Globus pallidus (tissue), 1 donor: Measurements from ENCODE around the gene MS4A4E.
"Not testable (repeated sequence)": the region's sequence is repeated elsewhere in the genome, so short reads cannot be mapped to it uniquely, and the experiment has no call there.

Source experiments
- DNase-seq: peaks from one replicate; pipeline ENCODE4 v3.0.0-alpha.2; 2015; ENCODE audit warnings: low spot score

The MS4A4E gene

DNA sequence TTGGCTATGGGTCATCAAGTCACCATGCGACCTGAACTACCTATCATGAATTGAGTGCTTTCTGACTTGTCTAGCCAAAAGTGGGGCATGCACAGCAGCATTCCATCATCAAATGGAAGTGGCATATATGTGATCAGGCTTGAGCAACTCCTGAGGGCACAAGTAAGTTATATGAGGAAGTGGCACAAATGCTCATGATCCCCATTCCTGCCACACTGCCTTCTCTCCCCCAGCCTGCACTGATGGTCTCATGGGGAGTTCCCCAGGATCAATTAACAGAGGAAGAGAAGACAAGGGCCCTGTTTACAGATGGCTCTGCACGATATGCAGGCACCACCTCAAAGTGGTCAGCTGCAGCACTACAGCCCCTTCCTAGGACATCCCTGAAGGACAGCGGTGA is 21.8 kb downstream of the MS4A4E start:
- DNase-seq, result no peak

DNA sequence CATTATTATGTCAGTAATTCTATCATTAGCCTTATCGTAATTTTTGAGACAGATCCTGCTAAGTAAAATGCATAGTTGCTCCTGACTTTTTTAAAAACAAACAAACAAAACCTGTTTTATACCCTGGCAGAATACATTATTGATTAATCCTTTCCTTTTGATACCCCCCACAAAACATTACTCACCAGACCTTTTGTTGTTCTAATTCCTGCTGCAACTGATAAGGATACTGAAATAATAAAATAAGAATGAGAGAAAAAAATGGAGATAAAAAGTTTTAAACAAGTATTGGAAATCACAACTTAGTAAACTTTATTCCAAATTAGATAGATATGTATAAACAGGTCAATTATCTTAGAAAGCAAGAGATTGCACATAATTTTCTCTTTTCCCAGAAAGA is 28.6 kb downstream of the MS4A4E start:
- no peak for DNase-seq

DNA sequence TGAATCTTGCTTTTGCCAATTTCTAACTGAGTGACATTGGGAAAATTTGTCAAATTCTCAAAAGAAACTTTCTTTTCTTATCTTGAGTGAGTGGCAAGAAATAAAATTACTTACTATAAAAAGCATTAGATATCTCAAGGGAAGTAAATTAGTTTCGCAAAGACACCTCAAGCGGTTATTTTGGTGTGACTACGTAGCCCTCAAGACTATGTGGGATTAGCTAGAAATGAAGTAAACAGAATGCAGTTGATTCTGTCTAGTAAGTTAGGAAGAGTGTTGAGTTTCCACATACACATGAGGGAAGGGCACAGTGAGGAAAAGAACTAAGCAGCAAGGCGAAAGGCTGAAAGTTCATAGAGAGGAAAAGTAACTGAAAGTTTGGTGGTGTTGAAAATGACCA is 31.7 kb downstream of the MS4A4E start:
- DNase-seq, result no peak

DNA sequence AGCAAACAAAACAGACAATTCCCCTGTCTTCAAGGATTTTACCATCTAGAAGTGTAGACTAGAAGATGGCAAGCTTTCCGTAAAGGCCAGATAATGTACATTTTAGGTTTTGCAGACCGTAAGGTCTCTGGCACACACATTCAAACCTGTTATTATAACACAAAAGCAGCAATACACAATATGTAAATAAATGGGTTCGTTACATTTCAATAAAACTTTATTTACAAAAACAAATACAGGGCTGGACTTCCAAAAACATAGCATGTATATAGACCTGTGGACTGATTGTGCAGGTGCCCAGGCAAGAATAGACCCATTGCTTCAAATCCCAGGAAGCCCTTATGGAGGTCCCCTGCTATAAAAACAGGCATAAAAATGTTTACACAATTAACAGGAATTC is 33.0 kb downstream of the MS4A4E start:
- DNase-seq, result no peak

DNA sequence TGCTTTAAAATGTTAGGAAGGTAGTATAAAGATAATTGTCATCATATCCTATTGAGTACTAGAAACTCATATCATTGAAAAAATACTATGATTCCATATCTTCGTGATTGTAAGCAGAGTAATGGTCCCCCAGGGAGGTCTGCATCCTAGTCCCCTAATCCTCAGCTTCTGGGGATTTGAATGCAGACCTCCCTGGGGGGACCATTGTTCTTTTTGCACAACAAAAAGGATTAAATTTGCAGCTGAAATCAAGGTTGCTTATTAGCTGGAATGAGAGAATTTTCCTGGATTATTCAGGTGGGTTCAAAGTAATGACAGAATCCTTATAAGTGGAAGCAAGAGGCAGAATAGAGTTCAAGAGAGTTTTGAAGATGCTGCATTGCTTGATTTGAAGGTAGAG is 34.0 kb downstream of the MS4A4E start:
- no peak for DNase-seq

DNA sequence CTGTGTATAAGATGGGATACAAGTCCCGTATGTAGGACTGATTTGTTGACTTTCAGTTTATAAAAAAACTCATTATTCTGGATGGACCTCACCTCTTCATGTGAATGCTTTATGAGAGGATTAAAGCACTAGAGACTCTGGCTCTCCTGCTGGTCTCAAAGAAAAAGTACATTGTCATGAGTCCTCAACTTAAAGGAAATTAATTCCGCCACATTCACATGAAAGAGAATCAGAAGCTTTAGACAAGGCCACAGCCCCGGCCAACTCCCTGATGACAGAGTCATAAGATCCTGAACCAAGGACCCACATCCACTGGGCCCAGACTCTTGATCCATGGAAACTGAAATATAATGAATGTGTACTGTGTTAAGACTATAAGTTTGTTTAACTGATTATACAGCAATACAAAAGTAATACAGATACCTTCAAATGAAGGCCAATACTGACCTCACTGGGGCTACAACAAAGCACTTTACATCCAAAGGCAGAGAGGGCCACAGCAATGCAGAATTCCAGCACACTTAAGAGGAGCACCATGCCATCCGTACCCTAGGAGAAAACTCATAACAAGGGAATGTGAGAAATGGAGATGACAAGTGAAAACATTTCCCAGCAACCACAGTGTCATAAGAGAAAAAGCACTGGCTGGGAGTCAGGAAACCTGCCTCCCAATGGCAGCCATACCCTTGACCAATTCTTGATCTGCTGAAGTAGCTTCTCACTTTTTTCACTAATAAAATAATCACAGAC is 34.6 kb downstream of the MS4A4E start:
- no peak for DNase-seq

DNA sequence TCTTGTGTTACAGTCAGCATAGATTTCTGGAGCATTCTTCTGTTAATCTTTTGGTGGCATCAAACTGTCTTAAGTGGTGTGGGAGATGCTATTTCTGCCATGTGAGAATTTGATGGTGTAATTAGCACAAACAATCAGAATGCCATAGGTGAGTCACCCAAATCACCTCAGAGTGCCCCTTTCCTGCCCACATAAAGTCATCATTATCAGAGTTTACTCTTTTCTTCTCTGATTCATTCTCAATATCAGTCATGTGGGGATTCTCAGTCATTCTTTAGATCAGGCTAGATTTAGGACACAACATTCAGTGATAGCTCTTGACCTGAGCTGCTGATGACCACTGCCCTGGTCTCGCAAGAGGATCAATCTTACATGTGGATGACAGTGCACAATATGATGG is 36.3 kb downstream of the MS4A4E start:
- DNase-seq, result no peak

DNA sequence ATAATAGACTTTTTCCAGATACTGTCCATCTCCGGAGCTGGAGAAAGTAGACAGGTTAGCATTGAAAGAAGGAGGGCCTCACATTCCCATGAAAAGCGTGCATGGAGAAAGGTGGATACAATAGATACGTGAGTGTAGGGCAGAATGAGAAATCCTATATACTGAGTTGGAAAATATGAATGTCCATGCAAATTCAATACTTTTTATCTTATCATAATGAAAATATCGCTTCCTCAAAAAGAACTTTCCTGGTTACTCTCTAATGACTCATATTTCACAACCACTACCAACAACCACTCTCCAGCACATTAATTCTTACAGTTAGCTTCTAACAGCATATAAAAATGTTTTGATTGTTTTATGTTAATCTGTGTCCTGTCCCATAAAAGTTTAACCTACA is 38.0 kb downstream of the MS4A4E start:
- no peak for DNase-seq

DNA sequence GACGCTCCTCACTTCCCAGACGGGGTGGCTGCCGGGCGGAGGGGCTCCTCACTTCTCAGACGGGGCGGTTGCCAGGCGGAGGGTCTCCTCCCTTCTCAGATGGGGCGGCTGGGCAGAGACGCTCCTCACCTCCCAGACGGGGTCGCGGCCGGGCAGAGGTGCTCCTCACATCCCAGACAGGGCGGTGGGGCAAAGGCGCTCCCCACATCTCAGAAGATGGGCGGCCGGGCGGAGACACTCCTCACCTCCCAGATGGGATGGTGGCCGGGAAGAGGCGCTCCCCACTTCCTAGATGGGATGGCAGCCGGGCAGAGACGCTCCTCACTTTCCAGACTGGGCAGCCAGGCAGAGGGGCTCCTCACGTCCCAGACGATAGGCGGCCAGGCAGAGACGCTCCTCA is 41.6 kb downstream of the MS4A4E start:
- DNase-seq, result not testable (repeated sequence)

DNA sequence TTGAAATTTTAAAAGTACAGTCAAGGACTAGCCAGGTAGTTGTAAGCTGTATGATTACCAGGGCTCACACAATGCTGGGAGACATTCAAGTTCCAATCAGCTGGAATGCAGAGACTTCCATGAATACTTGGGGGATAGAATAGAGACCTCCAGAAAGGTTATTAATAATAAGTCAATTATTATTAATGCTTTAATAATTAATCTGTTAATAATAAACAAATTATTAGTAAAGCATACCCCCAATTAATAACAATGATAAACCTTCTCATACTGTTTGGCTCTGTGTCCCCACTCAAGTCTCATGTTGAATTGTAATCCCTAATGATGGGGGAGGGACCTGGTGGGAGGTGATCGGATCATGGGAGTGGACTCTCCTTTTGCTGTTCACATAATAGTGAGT is 45.5 kb downstream of the MS4A4E start:
- DNase-seq, result no peak

DNA sequence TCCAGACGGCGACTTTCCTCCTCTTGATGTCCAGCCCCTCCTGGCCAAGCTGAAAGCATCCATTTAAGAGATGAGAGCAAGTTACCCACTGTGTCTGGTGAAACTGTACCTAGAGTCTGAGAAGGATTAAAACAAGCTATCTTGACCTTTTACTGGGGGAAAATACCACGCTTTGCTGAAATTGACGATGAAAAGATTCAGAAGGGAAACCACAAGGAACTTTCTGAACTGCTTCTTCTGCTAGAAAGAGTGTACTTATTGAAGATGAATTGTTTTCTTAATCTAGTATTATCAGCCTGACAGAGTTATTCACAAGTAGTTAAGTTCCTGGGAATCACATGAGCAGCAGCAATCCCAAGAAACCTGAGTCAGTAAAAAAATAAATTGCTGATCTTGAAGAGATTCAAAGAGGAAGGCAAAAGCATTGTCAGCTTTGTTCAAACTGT is 47.0 kb downstream of the MS4A4E start:
- no peak for DNase-seq

DNA sequence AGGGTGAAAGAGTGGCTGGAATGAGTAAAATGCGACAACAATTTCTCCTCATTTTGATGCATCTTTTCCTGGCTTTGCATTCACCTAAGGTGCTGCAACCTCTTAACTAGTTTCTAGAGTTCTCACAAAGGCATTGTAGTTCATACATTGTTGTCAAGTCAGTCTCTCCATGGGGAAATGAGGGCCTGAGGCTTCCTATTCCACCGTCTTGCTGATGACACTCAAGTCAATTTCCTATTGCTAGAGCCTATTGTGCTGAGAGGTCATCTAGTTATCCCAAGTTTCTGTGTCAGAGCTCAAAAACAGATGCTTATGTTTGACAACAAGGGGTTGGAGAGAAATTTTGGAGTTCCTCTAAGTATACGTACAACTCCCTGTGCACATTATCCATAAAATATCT is 48.4 kb downstream of the MS4A4E start:
- no peak for DNase-seq

DNA sequence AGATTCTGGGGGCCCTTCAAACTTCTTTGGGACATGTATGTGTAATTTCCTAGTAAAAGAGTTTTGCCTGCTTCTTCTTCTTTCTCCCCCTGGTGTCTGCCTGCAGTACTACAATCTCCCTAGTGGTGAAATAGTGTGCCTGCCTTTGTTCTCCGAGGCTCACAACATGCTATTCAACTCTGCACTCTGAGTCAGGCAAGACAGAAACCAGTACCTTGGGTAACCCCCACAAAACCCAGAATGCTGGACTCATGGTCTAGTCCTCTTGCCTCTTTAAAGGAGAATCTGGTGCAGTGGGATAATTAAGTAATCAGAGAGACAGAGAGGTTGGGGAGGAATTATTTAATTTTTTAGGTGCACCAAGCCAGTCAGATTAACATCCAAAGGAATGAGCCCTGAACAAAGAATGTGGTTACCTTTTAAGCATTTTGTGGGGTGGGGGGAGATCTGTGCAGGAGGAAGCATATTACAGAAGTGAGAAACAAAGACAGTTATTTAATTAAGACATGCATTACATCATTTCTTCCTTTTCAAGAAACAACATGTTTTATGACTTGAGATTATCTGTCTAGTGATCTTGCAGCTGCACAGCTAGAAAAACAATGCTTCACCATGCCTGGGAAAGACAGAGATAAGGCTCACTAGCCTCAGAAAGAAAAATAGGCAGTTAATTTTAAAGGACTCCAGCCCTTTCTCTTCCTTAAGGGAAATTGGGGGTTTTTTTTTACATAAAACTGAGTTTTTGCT is 49.1 kb downstream of the MS4A4E start:
- DNase-seq, result peak; percentile 46

DNA sequence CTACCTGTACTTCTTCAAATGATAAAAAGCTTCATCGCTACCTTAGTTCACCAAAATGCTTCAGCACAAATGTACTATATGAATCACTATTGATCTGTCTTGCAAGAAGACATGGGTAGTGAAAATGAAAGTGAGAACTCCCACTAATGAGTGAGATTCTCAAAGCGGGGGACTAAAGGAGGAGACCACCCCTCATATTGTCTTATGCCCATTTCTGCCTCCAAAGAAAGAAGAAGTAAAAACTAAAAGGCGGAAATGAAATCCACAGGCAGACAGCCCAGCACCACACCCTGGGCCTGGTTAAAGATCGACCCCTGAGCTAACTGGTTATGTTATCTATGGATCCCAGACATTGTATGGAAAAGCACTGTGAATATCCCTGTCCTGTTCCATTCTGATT is 50.4 kb downstream of the MS4A4E start:
- DNase-seq, result not testable (repeated sequence)

DNA sequence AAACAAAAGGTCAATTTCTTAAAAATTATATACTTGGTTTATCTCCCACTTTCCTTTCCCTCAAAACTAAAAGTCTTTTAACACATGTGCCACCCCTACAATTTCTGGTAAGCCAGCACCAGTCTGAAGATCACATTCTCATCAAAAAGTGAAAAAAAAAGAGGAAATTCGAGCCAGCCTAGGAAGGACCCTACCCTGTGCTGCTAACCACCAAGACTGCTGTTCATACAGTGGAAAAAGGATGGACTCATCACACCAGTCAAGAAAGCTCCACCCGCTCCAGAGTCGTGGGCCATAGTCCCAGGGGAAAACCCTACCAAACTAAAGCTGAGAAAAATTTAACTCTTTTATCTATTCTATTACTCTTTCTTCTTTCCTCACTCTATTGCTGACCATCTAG is 54.5 kb downstream of the MS4A4E start:
- not testable (repeated sequence) for DNase-seq

DNA sequence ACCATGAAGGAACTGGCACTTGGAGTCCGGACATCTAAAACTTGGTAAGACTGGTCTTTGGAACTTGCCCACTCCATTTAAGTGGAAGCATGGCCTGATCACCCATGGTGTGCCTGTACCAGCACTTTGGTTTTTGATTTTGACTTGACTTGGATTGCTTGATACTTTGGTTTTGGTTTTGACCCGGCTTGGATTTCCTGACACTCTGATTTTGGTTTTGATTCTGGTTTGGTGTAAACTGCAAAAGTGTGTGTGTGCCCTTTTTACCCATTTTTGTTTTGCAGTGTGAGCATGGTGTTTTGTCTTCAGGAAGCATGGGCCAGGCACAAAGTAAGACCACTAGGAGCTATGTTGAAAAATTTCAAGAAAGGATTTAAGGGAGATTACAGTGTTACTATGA is 56.8 kb downstream of the MS4A4E start:
- not testable (repeated sequence) for DNase-seq

DNA sequence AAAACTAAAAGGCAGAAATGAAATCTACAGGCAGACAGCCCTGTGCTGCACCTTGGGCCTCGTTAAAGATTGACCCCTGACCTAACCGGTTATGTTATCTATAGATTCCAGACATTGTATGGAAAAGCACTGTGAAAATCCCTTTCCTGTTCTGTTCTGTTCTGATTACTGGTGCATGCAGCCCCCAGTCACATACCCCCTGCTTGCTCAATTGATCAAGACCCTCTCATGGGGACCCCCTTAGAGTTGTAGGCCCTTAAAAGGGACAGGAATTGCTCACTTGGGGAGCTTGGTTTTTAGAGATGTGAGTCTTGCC is 57.5 kb downstream of the MS4A4E start:
- not testable (repeated sequence) for DNase-seq

DNA sequence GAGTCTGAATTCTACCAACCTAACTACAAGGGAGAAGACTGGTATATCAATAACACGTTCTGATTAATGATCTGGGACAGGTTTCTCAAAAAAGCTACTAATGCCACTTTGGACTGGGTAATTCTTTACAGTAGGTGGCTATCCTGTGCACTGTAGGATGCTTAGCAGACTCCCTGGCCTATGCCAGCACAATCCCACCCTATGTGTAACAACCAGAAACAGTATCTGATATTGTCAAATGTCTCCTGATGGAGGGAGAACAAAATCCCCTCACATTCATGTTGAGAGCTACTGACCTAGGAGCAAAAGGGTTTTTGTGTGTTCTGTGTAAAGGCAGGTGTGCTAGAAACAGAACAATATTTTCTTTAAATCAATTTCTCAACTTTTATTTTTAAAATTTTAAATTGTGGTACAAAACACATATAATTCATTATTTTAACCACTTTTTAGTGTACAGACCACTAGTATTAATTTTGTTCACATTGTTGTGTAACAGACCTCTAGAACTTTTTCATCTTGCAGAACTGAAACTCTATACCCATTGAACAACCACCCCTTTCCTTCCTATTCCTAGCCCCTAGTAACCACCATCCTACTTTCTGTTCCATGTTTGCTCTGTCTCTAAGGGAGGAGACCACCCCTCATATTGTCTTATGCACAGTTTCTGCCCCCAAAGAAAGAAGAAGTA is 58.0 kb downstream of the MS4A4E start:
- DNase-seq, result peak; percentile 62

DNA sequence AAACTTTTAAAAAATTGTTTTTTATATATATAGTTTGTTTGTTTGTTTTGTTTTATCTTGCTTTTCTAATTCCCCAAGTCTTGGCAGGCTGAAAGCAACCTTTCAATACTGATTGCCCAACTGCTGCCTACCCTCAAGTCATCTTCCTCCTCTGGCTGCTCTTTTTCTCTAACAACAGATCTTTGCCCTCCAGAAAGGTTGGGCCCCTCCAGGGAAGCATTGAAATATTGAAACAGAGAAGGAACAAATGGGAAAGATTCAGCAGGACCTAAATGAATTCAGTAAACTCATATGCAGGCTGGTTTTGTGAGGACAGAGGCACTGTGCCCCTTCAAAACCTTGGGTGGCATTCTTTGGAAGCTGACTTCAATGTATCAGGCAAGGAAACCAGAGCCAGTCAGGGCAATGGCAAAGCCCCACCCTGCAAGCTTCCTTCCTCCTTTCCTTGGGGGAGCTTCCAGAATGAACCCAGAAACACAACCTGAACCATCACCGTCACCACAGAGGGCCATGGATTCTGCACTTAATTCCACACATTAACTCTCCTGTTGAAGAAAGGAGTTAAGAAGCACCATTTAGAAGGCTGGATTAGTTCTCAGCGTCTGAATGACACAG is 59.2 kb downstream of the MS4A4E start:
- no peak for DNase-seq

DNA sequence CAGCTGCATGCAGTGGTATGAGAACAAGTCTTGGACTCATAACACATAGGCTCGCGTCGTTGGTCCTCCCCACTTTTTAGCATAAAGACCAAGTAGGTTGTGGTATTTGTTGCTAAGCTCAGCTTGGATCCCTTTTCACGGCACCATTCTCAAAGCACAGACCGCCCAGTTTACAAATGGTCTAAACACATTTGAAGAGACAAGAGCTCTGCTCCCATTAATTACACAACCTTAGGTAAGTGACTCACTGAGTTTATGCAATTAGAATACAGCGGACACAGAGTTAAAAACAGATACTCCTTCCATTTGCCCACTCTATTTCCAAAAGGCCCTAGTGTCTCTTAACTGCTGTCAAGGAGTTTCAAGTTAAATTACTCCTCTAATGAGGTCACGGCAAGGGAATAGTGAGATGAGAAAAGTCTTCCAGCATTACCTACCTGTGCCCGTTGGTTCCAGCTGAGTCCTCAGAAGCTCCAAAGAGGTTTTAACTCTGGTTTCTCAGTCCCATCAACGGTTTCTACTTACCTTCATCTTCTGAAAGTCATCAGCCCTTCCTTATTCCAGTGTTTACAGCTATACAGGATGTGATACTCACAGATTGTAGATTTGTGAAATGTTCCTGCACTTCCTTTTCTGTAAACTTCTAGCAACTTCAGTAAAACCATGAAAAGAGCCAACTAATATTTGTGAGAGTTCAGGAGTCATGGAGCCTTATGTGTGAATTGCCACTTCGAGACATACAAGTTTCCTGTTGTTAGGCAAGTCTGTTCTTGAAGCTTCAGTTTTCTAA is 60.2 kb downstream of the MS4A4E start, which contains the start of gene MS4A6A:
Gene MS4A6A, minus strand, starts transcription at position 543 of the 790 bp plus-strand sequence. CDS start 1,356 bp downstream, outside the sequence.
- no peak for DNase-seq

DNA sequence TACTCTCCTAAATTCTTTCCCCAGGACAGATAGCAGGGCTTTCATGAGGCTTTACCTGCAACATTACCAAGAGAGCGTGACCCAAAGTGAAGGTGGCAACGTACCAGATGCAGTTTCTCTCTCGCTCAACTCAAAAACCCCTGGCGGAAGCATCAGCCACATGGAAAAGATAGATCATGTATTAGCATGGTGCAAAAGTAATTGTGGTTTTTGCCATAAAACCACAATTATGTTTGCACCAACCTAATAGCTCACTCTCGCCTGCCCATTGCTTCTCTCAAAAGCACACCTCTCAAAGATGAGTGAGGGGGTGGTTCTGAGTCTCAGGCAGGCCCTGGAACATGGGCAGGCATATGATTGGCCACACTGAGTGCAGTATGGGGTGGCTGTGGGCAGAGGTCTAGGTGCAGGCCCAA is 67.1 kb downstream of the MS4A4E start:
- no peak for DNase-seq

DNA sequence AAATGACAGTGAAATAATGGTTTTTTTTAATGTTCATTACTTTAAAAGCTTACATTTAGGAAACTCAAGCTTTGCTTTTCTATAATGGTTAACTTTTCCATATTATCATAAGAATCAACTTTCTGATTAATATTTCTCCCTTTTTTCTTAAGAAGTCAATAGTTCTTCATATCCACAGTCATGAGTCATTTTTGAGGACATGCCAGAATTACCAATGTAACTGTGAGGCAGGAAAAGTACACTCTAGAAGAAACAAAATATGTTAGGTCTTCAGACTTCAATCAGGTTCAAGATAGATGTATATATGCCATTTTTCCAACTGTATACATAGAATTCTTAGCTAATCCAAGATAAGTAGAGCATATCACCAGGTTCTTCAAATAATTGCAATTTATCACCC is 70.9 kb downstream of the MS4A4E start:
- DNase-seq, result no peak
